Caco-2 (cell line): ENCODE data around the gene SH3GL2. TPM values are rescaled to one million over a fixed set of nuclear protein-coding genes. Genes with fewer than 3 reads are reported as not detected.

Experiments
- BruUV-seq: library from RNA; stranded (reverse); fragments of 400-500 nt; replicated peaks from 2 replicates; lab custom pipeline; 2021; lab: Mats Ljungman, UMichigan
- CTCF ChIA-PET: fragments of 300-600 bp; sonication (Branson Sonifier 250); formaldehyde crosslinking; loops from one replicate; lab custom pipeline; 2022; ENCODE audit warnings: antibody characterized with exemption; lab: Charles Lee
- POLR2A ChIA-PET: fragments of 300-600 bp; sonication (Branson Sonifier 250); formaldehyde crosslinking; loops from one replicate; lab custom pipeline; 2022; ENCODE audit warnings: antibody characterized with exemption; lab: Charles Lee
- DNase-seq, 2 experiments: peaks; one replicate each; pipeline versions ENCODE4 v3.0.0 to v3.0.0-alpha.2; 2020 to 2022
- H3K27me3 ChIP-seq: replicated peaks from 2 replicates; pipeline ENCODE4 v1.6.0; 2011; ENCODE audit warnings: low read length; ENCODE audit not compliant: control insufficient read depth, insufficient read depth
- H3K36me3 ChIP-seq: 2 replicates; pipeline ENCODE4 v1.5.1; 2011; ENCODE audit warnings: low read length; ENCODE audit not compliant: control insufficient read depth, insufficient read depth
- H3K4me1 ChIP-seq: fragments of 250-450 bp; sonication (Bioruptor Pico); 2 replicates; pipeline ENCODE4 v1.5.1; 2020; ENCODE audit warnings: mild to moderate bottlenecking
- H3K4me3 ChIP-seq: 2 replicates; pipeline ENCODE4 v1.5.1; 2011; ENCODE audit warnings: low read depth, mild to moderate bottlenecking, control low read depth, low read length
- H3K9me3 ChIP-seq: fragments of 250-450 bp; sonication (Bioruptor Pico); 2 replicates; pipeline ENCODE4 v1.5.1; 2020; ENCODE audit warnings: mild to moderate bottlenecking, moderate library complexity
- H3K27ac Mint-ChIP-seq: one replicate; pipeline ENCODE4 v1.8.0; 2022; ENCODE audit warnings: mixed read lengths; ENCODE audit not compliant: unreplicated experiment
- H3K27me3 Mint-ChIP-seq: one replicate; pipeline ENCODE4 v1.8.0; 2022; ENCODE audit warnings: mixed read lengths; ENCODE audit not compliant: insufficient read depth, unreplicated experiment
- H3K36me3 Mint-ChIP-seq: one replicate; pipeline ENCODE4 v1.8.0; 2022; ENCODE audit warnings: mild to moderate bottlenecking, mixed read lengths; ENCODE audit not compliant: insufficient read depth, unreplicated experiment
- H3K4me1 Mint-ChIP-seq: one replicate; pipeline ENCODE4 v1.8.0; 2022; ENCODE audit warnings: low read depth, mixed read lengths; ENCODE audit not compliant: unreplicated experiment
- H3K4me3 Mint-ChIP-seq: one replicate; pipeline ENCODE4 v1.8.0; 2022; ENCODE audit warnings: mild to moderate bottlenecking, moderate library complexity, mixed read lengths; ENCODE audit not compliant: unreplicated experiment
- H3K9me3 Mint-ChIP-seq: one replicate; pipeline ENCODE4 v1.8.0; 2022; ENCODE audit warnings: mixed read lengths; ENCODE audit not compliant: unreplicated experiment
- intact Hi-C: fragments of 100-400 bp; cut with micrococcal nuclease; formaldehyde crosslinking; loops from one replicate; pipeline ENCODE4 v1.10.0; 2022; ENCODE audit not compliant: unreplicated experiment
- total RNA-seq: library from RNA; stranded (reverse); gene quantifications from 2 replicates; pipeline ENCODE4 v1.2.3, GENCODE V29; 2022
- TF ChIP-seq, protein P1 (sequence below), 2 experiments: fragments of 200-600 bp in 1 of 2; IDR thresholded peaks; 1 replicate in 1 of 2; 2 replicates in 1 of 2; pipeline versions ENCODE4 v1.5.1 to v1.8.0; 2011 to 2022; ENCODE audit warnings: antibody characterized with exemption in 1 of 2, control low read depth in 1 of 2, inconsistent platforms in 1 of 2, low read depth in 1 of 2, low read length in 1 of 2, mild to moderate bottlenecking in 1 of 2, moderate library complexity in 1 of 2; ENCODE audit not compliant: insufficient read depth in 1 of 2, severe bottlenecking in 1 of 2, unreplicated experiment in 1 of 2

Gene SH3GL2
- total RNA-seq, 1 experiment from 2014 or later, result not detected

DNA sequence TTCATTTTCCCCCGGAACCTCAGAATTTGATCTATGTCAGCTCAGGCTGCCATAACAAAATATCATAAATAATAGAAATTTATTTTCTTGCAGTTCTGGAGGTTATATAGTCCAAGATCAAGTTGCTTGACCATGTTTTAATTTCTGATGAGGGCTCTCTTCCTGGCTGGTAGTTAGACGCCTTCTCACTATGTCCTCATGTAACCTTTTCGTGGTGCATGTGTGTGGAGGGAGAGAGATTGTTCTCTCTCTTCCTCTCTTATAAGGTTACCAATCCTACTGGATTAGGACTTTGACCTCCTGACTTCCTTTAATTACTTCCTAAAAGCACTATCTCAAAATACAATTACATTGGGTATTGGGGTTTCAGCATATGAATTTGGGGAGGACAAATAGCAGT is 198.6 kb downstream of the SH3GL2 start:
- no peaks in the 10 kb centered on the region for H3K4me1 Mint-ChIP-seq
- H3K27me3 Mint-ChIP-seq, result peaks cover 3% of the 10 kb centered on the region
- no peaks in the 10 kb centered on the region for H3K27me3 ChIP-seq
- no peak overlapping the region for H3K27ac Mint-ChIP-seq
- intact Hi-C loops, result no loop called here
- no peaks in the 10 kb centered on the region for H3K36me3 ChIP-seq
- no peak for DNase-seq
- no peaks in the 10 kb centered on the region for H3K9me3 ChIP-seq
- no peaks in the 10 kb centered on the region for H3K4me1 ChIP-seq
- BruUV-seq, result no TSS peak
- CTCF ChIA-PET, result no interaction called here
- no peaks in the 10 kb centered on the region for H3K9me3 Mint-ChIP-seq
- TF ChIP-seq, protein P1, sequence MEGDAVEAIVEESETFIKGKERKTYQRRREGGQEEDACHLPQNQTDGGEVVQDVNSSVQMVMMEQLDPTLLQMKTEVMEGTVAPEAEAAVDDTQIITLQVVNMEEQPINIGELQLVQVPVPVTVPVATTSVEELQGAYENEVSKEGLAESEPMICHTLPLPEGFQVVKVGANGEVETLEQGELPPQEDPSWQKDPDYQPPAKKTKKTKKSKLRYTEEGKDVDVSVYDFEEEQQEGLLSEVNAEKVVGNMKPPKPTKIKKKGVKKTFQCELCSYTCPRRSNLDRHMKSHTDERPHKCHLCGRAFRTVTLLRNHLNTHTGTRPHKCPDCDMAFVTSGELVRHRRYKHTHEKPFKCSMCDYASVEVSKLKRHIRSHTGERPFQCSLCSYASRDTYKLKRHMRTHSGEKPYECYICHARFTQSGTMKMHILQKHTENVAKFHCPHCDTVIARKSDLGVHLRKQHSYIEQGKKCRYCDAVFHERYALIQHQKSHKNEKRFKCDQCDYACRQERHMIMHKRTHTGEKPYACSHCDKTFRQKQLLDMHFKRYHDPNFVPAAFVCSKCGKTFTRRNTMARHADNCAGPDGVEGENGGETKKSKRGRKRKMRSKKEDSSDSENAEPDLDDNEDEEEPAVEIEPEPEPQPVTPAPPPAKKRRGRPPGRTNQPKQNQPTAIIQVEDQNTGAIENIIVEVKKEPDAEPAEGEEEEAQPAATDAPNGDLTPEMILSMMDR (IDR thresholded peaks at IDR 0.05; ENCODE audit: insufficient read depth in 1 of 2, low read depth in 1 of 2, low read length in 1 of 2, severe bottlenecking in 1 of 2, unreplicated experiment in 1 of 2), result no peak
- POLR2A ChIA-PET, result no interaction called here
- no peak overlapping the region for H3K4me3 ChIP-seq
- no peak overlapping the region for H3K4me3 Mint-ChIP-seq
- no peaks in the 10 kb centered on the region for H3K36me3 Mint-ChIP-seq

DNA sequence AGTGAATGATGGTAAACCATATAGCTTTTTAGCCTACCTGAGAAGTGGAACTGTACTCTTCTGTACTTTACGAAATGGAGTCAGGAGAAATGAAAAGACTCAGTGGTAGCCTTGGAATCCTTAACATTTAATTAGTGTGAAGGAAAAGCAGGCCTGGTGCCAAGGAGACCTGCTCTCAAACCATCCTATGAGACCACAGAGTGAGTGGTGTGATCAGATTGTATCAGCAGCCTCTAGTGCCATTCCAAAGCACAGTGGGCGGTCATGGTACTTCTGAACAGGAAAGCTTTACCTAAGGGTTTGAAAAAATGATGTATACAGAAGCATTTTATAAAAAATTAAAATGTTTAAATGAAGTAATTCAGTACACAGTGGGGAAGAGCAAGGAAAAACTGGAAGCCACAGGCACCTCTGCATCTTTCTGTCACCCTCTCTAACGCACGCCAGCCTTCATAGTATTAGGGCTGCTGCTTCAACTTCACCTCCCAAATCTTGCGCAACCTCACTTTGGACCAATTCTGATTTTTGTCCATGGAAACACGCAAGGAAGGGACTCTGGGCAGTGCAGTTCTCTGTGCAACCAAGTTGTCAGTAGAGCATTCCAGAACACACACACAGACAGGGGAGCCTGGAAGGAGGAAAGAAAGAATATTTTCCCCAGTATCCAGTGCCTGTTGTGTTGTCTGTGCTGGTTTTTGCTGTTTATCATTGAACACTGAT is 203.7 kb downstream of the SH3GL2 start:
- Mint-ChIP-seq H3K9me3 (no peaks in the 10 kb centered on the region), H3K4me1 (no peaks in the 10 kb centered on the region), H3K36me3 (no peaks in the 10 kb centered on the region), H3K27ac (no peak overlapping the region), H3K27me3 (no peaks in the 10 kb centered on the region), H3K4me3 (no peak overlapping the region)
- Histone ChIP-seq H3K4me3 (no peak overlapping the region), H3K36me3 (no peaks in the 10 kb centered on the region), H3K27me3 (no peaks in the 10 kb centered on the region), H3K4me1 (no peaks in the 10 kb centered on the region), H3K9me3 (no peaks in the 10 kb centered on the region)
- TF ChIP-seq, protein P1 (IDR thresholded peaks at IDR 0.05; ENCODE audit: insufficient read depth in 1 of 2, low read depth in 1 of 2, low read length in 1 of 2, severe bottlenecking in 1 of 2, unreplicated experiment in 1 of 2), result no peak
- intact Hi-C loops, result no loop called here
- no peak for DNase-seq
- CTCF ChIA-PET, result no interaction called here
- no TSS peak for BruUV-seq
- POLR2A ChIA-PET, result no interaction called here

DNA sequence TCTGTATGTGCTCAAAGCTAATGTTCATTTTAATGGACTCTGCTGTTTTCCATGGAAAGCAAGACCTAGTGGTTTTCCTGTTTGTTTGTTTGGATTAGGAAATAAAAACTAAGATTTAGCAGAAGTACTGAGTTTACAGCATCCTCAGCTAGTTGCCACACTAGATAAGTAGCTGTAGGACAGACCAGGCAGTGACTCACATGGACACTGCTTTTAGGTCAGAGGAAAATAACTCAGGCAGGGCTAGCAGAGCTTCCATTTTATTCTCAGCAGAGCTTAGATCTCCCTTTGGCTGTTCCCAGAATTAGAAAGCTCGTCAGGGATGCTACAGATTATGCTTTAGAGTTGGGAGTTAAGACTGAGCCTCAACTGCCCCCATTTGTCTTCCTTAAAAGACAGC is 204.4 kb downstream of the SH3GL2 start:
- no TSS peak for BruUV-seq
- CTCF ChIA-PET, result no interaction called here
- H3K4me3 Mint-ChIP-seq, result no peak overlapping the region
- Histone ChIP-seq H3K36me3 (no peaks in the 10 kb centered on the region), H3K9me3 (no peaks in the 10 kb centered on the region), H3K4me3 (no peak overlapping the region), H3K27me3 (no peaks in the 10 kb centered on the region), H3K4me1 (no peaks in the 10 kb centered on the region)
- intact Hi-C loops, result no loop called here
- H3K9me3 Mint-ChIP-seq, result no peaks in the 10 kb centered on the region
- no peak for DNase-seq
- TF ChIP-seq, protein P1 (IDR thresholded peaks at IDR 0.05; ENCODE audit: insufficient read depth in 1 of 2, low read depth in 1 of 2, low read length in 1 of 2, severe bottlenecking in 1 of 2, unreplicated experiment in 1 of 2), result no peak
- H3K27ac Mint-ChIP-seq, result no peak overlapping the region
- H3K36me3 Mint-ChIP-seq, result no peaks in the 10 kb centered on the region
- no peaks in the 10 kb centered on the region for H3K4me1 Mint-ChIP-seq
- no peaks in the 10 kb centered on the region for H3K27me3 Mint-ChIP-seq
- POLR2A ChIA-PET, result no interaction called here
